Vagina (tissue), 2 donors: ENCODE measurements around the gene WDR4.

Experiments
- CTCF ChIP-seq, 3 experiments: fragments of 450-650 bp in 2 of 3; fragments of 200-600 bp in 1 of 3; sonication (generic) in 1 of 3; IDR thresholded peaks; one replicate each; pipeline ENCODE4 v1.5.1; 2017 to 2019; ENCODE audit warnings: antibody characterized with exemption in 3 of 3, mild to moderate bottlenecking in 2 of 3, moderate library complexity in 2 of 3
- POLR2AphosphoS5 ChIP-seq, 2 donors: sonication (generic); formaldehyde crosslinking; IDR thresholded peaks; one replicate each; pipeline ENCODE4 v1.9.0; 2017; ENCODE audit warnings: antibody characterized with exemption in 2 of 2, mild to moderate bottlenecking in 2 of 2, low read depth in 1 of 2; ENCODE audit not compliant: insufficient read depth in 1 of 2

DNA sequence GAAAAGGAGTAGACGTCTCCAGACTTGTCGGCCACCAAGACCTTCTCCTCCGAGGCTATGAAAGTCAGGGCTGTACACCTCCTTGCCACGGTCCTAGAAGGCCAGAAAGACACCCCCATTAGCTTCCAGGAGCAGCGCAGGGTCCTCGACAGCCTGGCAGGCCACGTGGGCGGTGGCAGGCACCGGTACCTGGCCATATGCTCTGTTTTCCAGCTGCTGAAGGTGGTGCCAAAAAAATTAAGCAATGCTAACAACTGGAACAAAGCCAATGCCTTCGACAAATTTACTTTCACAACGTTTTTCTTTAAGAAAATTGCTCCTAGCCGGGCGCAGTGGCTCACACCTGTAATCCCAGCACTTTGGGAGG, 15.9 kb downstream of the WDR4 start:
- TF ChIP-seq POLR2AphosphoS5 (IDR thresholded peaks at IDR 0.05; ENCODE audit: insufficient read depth in 1 of 2, low read depth in 1 of 2) (no peak), CTCF (IDR thresholded peaks at IDR 0.05) (no peak)
